SK-N-SH (cell line): Measurements from ENCODE around the gene SERPINB13. TPM values are rescaled to one million over a fixed set of nuclear protein-coding genes. Genes with fewer than 3 reads are reported as not detected.

Experiments used
- CTCF ChIA-PET: fragments of 300-600, 350-600 bp; formaldehyde crosslinking; extraction: SDS; loops from one replicate; lab custom pipeline; 2021; lab: Yijun Ruan, JAX
- POLR2A ChIA-PET: fragments of 350-600 bp; sonication (Branson Sonifier 250); formaldehyde crosslinking; extraction: SDS; loops from one replicate; lab custom pipeline; 2020; ENCODE audit warnings: antibody characterized with exemption, inconsistent platforms; lab: Yijun Ruan, JAX
- DNase-seq: peaks from one replicate; pipeline ENCODE4 v3.0.0; 2012
- H2AFZ ChIP-seq: fragments of 200-600 bp; sonication (generic); 2 replicates; pipeline ENCODE4 v1.8.1; 2016; ENCODE audit warnings: antibody characterized with exemption, mild to moderate bottlenecking, low read depth
- H3F3A ChIP-seq: fragments of 200-600 bp; sonication (generic); replicated peaks from 2 replicates; pipeline ENCODE3; 2016; ENCODE audit warnings: antibody characterized with exemption, mild to moderate bottlenecking; ENCODE audit not compliant: insufficient read depth
- H3K27ac ChIP-seq, 2 experiments: fragments of 200-500 bp in 1 of 2; fragments of 200-600 bp in 1 of 2; sonication (Bioruptor generic) in 1 of 2; sonication (generic), shearing (Covaris generic) in 1 of 2; 2 replicates each; pipeline versions ENCODE4 v1.5.1 to v1.6.1; 2014 to 2016; ENCODE audit warnings: low read depth in 2 of 2, inconsistent platforms in 1 of 2, low read length in 1 of 2, mild to moderate bottlenecking in 1 of 2, mixed read lengths in 1 of 2
- H3K27me3 ChIP-seq: fragments of 200-600 bp; sonication (generic), shearing (Covaris generic); 2 replicates; pipeline ENCODE4 v1.6.1; 2016; ENCODE audit warnings: mixed run types; ENCODE audit not compliant: insufficient read depth
- H3K36me3 ChIP-seq, 2 experiments: fragments of 200-500 bp in 1 of 2; fragments of 200-600 bp in 1 of 2; sonication (Bioruptor generic) in 1 of 2; sonication (generic) in 1 of 2; replicated peaks in 1 of 2; 2 replicates each; pipeline versions ENCODE3 to v1.5.1; 2014 to 2016; ENCODE audit warnings: low read length in 1 of 2, mild to moderate bottlenecking in 1 of 2; ENCODE audit not compliant: insufficient read depth in 2 of 2, control insufficient read depth in 1 of 2
- H3K4me1 ChIP-seq, 2 experiments: fragments of 200-500 bp in 1 of 2; fragments of 200-600 bp in 1 of 2; sonication (Bioruptor generic) in 1 of 2; sonication (generic), shearing (Covaris generic) in 1 of 2; 2 replicates each; pipeline versions ENCODE4 v1.5.1 to v1.6.1; 2014 to 2016; ENCODE audit warnings: low read depth in 1 of 2, low read length in 1 of 2, mixed run types in 1 of 2; ENCODE audit not compliant: insufficient read depth in 2 of 2, control insufficient read depth in 1 of 2
- H3K4me2 ChIP-seq: fragments of 200-600 bp; sonication (generic), shearing (Covaris generic); 2 replicates; pipeline ENCODE4 v1.6.1; 2017; ENCODE audit warnings: mixed run types
- H3K4me3 ChIP-seq, 2 experiments: fragments of 200-500 bp in 1 of 2; fragments of 200-600 bp in 1 of 2; sonication (Bioruptor generic) in 1 of 2; sonication (generic), shearing (Covaris generic) in 1 of 2; 2 replicates each; pipeline versions ENCODE4 v1.5.1 to v1.8.1; 2014 to 2016; ENCODE audit warnings: low read depth in 2 of 2, inconsistent platforms in 1 of 2, low read length in 1 of 2, mild to moderate bottlenecking in 1 of 2, mixed read lengths in 1 of 2, moderate library complexity in 1 of 2
- H3K79me2 ChIP-seq: fragments of 200-600 bp; sonication (generic); 2 replicates; pipeline ENCODE4 v1.8.1; 2017; ENCODE audit warnings: mild to moderate bottlenecking; ENCODE audit not compliant: insufficient read depth
- H3K9ac ChIP-seq: fragments of 200-600 bp; sonication (generic); 2 replicates; pipeline ENCODE4 v1.6.1; 2017; ENCODE audit warnings: mixed run types
- H3K9me2 ChIP-seq: fragments of 200-600 bp; sonication (generic); 2 replicates; pipeline ENCODE4 v1.6.1; 2017; ENCODE audit warnings: mixed run types
- H3K9me3 ChIP-seq: fragments of 200-600 bp; sonication (generic); 2 replicates; pipeline ENCODE4 v1.6.1; 2017; ENCODE audit warnings: mixed run types, mild to moderate bottlenecking, moderate library complexity
- H4K20me1 ChIP-seq: fragments of 200-600 bp; sonication (generic); 2 replicates; pipeline ENCODE4 v1.6.1; 2017; ENCODE audit warnings: mild to moderate bottlenecking, mixed run types; ENCODE audit not compliant: insufficient read depth
- ELF1 ChIP-seq: IDR thresholded peaks from 2 replicates; pipeline ENCODE4 v1.4.0; 2012
- EZH2phosphoT487 ChIP-seq: fragments of 200-600 bp; sonication (generic); IDR thresholded peaks from 2 replicates; pipeline ENCODE4 v1.6.1; 2017; ENCODE audit warnings: low read depth, mixed run types, mild to moderate bottlenecking, antibody characterized with exemption, moderate library complexity, borderline replicate concordance
- FOXJ3 ChIP-seq: sonication (generic); formaldehyde crosslinking; IDR thresholded peaks from 2 replicates; pipeline ENCODE4 v1.5.1; 2020; ENCODE audit warnings: mild to moderate bottlenecking, missing genetic modification reagents
- GATA2 ChIP-seq: sonication (generic); formaldehyde crosslinking; IDR thresholded peaks from 2 replicates; pipeline ENCODE4 v1.5.0; 2020; ENCODE audit warnings: mild to moderate bottlenecking, missing genetic modification reagents
- NRF1 ChIP-seq: IDR thresholded peaks from 2 replicates; pipeline ENCODE4 v1.6.1; 2012; ENCODE audit warnings: low read depth, mild to moderate bottlenecking, low read length
- POLR2AphosphoS5 ChIP-seq: IDR thresholded peaks from 2 replicates; pipeline ENCODE4 v1.6.1; 2012; ENCODE audit warnings: low read depth, low read length
- SIN3A ChIP-seq: IDR thresholded peaks from 2 replicates; pipeline ENCODE4 v1.6.1; 2012; ENCODE audit warnings: low read depth, mild to moderate bottlenecking, low read length, moderate library complexity, borderline replicate concordance
- SMC3 ChIP-seq: IDR thresholded peaks from 2 replicates; pipeline ENCODE4 v1.6.1; 2012; ENCODE audit warnings: low read depth, low read length, improper control_type of control experiment
- TEAD4 ChIP-seq: IDR thresholded peaks from 2 replicates; pipeline ENCODE4 v1.4.0; 2012; ENCODE audit warnings: mild to moderate bottlenecking, borderline replicate concordance; ENCODE audit not compliant: insufficient read depth
- WGBS: methylation state at CpG from one replicate; pipeline ENCODE4 v1.1.6; 2017; ENCODE audit warnings: low lambda C conversion rate; 5-methylcytosine and 5-hydroxymethylcytosine counted together
- polyA plus RNA-seq, 3 experiments: library from polyadenylated mRNA; depleted of rRNA; stranded (reverse); fragments of >200 nt; gene quantifications; 2 replicates each; pipeline ENCODE4 v1.2.3, GENCODE V29; 2012
- TF ChIP-seq, protein P1 (sequence below): fragments of 150-350 bp; IDR thresholded peaks from 2 replicates; pipeline ENCODE4 v1.6.1; 2017; ENCODE audit warnings: antibody characterized with exemption, low read length, low read depth, borderline replicate concordance
- TF ChIP-seq, protein P2 (sequence below): IDR thresholded peaks from 2 replicates; pipeline ENCODE4 v1.4.0; 2012; ENCODE audit warnings: low read depth, borderline replicate concordance
- TF ChIP-seq, protein P3 (sequence below): fragments of 200-600 bp; sonication (generic); IDR thresholded peaks from 2 replicates; pipeline ENCODE4 v1.6.1; 2017; ENCODE audit warnings: antibody characterized with exemption, mild to moderate bottlenecking, moderate library complexity

SERPINB13 gene
- polyA plus RNA-seq, 1 of the 3 experiments (the other 2 are of a cell fraction): not detected

DNA sequence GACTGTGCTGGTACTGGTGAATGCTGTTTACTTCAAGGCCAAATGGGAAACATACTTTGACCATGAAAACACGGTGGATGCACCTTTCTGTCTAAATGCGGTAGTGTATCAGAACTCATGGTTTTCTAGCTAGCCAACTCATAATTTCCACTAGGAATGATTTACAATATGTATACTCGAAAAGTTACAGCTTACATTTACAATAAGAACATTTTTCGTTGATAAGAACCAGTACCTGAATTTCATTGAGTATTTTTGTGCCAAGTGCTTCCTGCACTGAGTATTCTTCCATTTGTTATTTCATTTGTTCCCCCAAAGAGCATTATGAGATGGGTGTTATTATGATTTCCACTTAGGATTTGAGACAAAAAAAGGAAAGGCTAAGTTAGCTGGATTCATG, 23.1 kb upstream of the SERPINB13 start:
- Histone ChIP-seq H3K4me1 (no peaks in the 10 kb centered on the region), H3K4me3 (no peak overlapping the region), H3K9ac (no peak overlapping the region), H2AFZ (no peak overlapping the region), H3K27me3 (peaks cover 21% of the 10 kb centered on the region; the same call in 1 of the 2 replicates), H3K79me2 (no peaks in the 10 kb centered on the region), H3K9me2 (no peaks in the 10 kb centered on the region), H3F3A (no peaks in the 10 kb centered on the region), H3K9me3 (no peaks in the 10 kb centered on the region), H4K20me1 (no peaks in the 10 kb centered on the region), H3K27ac (no peak overlapping the region), H3K36me3 (no peaks in the 10 kb centered on the region), H3K4me2 (no peak overlapping the region)
- TF ChIP-seq, protein P1, sequence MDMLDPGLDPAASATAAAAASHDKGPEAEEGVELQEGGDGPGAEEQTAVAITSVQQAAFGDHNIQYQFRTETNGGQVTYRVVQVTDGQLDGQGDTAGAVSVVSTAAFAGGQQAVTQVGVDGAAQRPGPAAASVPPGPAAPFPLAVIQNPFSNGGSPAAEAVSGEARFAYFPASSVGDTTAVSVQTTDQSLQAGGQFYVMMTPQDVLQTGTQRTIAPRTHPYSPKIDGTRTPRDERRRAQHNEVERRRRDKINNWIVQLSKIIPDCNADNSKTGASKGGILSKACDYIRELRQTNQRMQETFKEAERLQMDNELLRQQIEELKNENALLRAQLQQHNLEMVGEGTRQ: no peak
- no peak for TF ChIP-seq EZH2phosphoT487
- TF ChIP-seq FOXJ3 (CRISPR knock-in tag): no peak
- TF ChIP-seq, protein P2, sequence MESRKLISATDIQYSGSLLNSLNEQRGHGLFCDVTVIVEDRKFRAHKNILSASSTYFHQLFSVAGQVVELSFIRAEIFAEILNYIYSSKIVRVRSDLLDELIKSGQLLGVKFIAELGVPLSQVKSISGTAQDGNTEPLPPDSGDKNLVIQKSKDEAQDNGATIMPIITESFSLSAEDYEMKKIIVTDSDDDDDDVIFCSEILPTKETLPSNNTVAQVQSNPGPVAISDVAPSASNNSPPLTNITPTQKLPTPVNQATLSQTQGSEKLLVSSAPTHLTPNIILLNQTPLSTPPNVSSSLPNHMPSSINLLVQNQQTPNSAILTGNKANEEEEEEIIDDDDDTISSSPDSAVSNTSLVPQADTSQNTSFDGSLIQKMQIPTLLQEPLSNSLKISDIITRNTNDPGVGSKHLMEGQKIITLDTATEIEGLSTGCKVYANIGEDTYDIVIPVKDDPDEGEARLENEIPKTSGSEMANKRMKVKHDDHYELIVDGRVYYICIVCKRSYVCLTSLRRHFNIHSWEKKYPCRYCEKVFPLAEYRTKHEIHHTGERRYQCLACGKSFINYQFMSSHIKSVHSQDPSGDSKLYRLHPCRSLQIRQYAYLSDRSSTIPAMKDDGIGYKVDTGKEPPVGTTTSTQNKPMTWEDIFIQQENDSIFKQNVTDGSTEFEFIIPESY: no peak
- TF ChIP-seq ELF1: no peak
- TF ChIP-seq TEAD4: no peak
- TF ChIP-seq SMC3: no peak
- TF ChIP-seq, protein P3, sequence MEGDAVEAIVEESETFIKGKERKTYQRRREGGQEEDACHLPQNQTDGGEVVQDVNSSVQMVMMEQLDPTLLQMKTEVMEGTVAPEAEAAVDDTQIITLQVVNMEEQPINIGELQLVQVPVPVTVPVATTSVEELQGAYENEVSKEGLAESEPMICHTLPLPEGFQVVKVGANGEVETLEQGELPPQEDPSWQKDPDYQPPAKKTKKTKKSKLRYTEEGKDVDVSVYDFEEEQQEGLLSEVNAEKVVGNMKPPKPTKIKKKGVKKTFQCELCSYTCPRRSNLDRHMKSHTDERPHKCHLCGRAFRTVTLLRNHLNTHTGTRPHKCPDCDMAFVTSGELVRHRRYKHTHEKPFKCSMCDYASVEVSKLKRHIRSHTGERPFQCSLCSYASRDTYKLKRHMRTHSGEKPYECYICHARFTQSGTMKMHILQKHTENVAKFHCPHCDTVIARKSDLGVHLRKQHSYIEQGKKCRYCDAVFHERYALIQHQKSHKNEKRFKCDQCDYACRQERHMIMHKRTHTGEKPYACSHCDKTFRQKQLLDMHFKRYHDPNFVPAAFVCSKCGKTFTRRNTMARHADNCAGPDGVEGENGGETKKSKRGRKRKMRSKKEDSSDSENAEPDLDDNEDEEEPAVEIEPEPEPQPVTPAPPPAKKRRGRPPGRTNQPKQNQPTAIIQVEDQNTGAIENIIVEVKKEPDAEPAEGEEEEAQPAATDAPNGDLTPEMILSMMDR: no peak
- TF ChIP-seq GATA2: no peak
- TF ChIP-seq POLR2AphosphoS5: no peak
- TF ChIP-seq SIN3A: no peak
- TF ChIP-seq NRF1: no peak
- ChIA-PET POLR2A (no interaction called here), CTCF (interaction anchor here (0.9 to 1.2 kb wide), 2 partner anchors 14 to 53 kb away, joined by 3 to 5 read pairs; no protein-coding TSS in a partner anchor)
- 11% methylated on average over 4 of the region's 4 CpGs for WGBS
- no peak for DNase-seq

DNA sequence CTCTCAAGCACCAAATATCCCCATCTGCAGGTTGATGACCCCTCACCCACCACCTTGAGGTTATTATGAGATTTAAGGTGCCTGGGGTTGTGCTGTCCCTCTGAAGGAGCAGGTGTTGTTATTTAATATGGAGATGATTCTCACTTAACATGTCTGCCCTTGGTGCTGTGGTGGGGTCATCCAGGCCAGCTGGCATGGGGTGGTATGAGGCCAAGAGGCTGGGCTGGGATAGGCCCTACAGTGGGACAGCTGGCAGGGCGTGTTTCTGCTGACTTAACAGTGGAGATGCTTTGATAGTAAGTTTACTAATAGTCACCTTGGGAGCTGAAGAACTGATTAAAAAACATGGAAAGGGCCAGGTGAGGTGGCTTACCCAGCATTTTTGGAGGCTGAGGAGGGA, 22.6 kb upstream of the SERPINB13 start:
- CTCF ChIA-PET: interaction anchor here (0.9 to 1.2 kb wide), 2 partner anchors 14 to 54 kb away, joined by 3 to 5 read pairs; no protein-coding TSS in a partner anchor

More for the DNA sequence above, 22.6 kb upstream of the SERPINB13 start:
- POLR2A ChIA-PET: no interaction called here
- H3K9me3 ChIP-seq: no peaks in the 10 kb centered on the region
- no peak overlapping the region for H3K9ac ChIP-seq
- H3K27me3 ChIP-seq: peaks cover 20% of the 10 kb centered on the region; the same call in 1 of the 2 replicates
- no peak overlapping the region for H2AFZ ChIP-seq
- H3K36me3 ChIP-seq: no peaks in the 10 kb centered on the region
- H3K4me2 ChIP-seq: no peak overlapping the region
- no peaks in the 10 kb centered on the region for H3K9me2 ChIP-seq
- H3F3A ChIP-seq: no peaks in the 10 kb centered on the region
- no peaks in the 10 kb centered on the region for H3K79me2 ChIP-seq
- no peak for TF ChIP-seq TEAD4
- TF ChIP-seq, all 33 proteins: peak for 0
- H3K4me3 ChIP-seq: no peak overlapping the region
- no peak overlapping the region for H3K27ac ChIP-seq
- no peak for DNase-seq
- no peaks in the 10 kb centered on the region for H3K4me1 ChIP-seq
- no peaks in the 10 kb centered on the region for H4K20me1 ChIP-seq
- WGBS: 0% methylated on average over 1 of the region's 1 CpG
